CD4-positive, alpha-beta T cell treated with Interleukin-4 for 1 hour (primary cell): ENCODE results near the gene FAF1.
"Not testable (repeated sequence)": the region's sequence is repeated elsewhere in the genome, so short reads cannot be mapped to it uniquely, and the experiment has no call there.

Source experiments
- DNase-seq, 2 donors: peaks; one replicate each; pipeline ENCODE4 v3.0.0-alpha.2; 2020 to 2022

FAF1 gene

GRCh38 chr1:50901872-50902271 lies 58.2 kb downstream of the FAF1 start:
- DNase-seq = no peak

- no peak for DNase-seq
Observed at GRCh38 chr1:50898773-50899172, 61.3 kb downstream of the FAF1 start.

- no peak for DNase-seq
Observed at GRCh38 chr1:50894340-50894739, 65.7 kb downstream of the FAF1 start.

GRCh38 chr1:50893466-50893865 lies 66.6 kb downstream of the FAF1 start:
- DNase-seq = no peak

GRCh38 chr1:50887555-50887954 lies 72.5 kb downstream of the FAF1 start:
- DNase-seq = not testable (repeated sequence)

GRCh38 chr1:50880373-50880772 lies 79.7 kb downstream of the FAF1 start:
- no peak for DNase-seq

- no peak for DNase-seq
Observed at GRCh38 chr1:50879137-50879536, 80.9 kb downstream of the FAF1 start.

GRCh38 chr1:50878434-50878833 lies 81.6 kb downstream of the FAF1 start:
- no peak for DNase-seq

GRCh38 chr1:50877641-50878040 lies 82.4 kb downstream of the FAF1 start:
- DNase-seq = no peak

- DNase-seq = peak; percentile 66 to 75
Observed at GRCh38 chr1:50873458-50874187, 86.4 kb downstream of the FAF1 start.

- not testable (repeated sequence) for DNase-seq
Observed at GRCh38 chr1:50864845-50865244, 95.2 kb downstream of the FAF1 start.

- DNase-seq = no peak
Observed at GRCh38 chr1:50861772-50862171, 98.3 kb downstream of the FAF1 start.

- no peak for DNase-seq
Observed at GRCh38 chr1:50860702-50861101, 99.4 kb downstream of the FAF1 start.

- no peak for DNase-seq
Observed at GRCh38 chr1:50860256-50860655, 99.8 kb downstream of the FAF1 start.

GRCh38 chr1:50859657-50860056 lies 100.4 kb downstream of the FAF1 start:
- DNase-seq = no peak

- no peak for DNase-seq
Observed at GRCh38 chr1:50858761-50859160, 101.3 kb downstream of the FAF1 start.

GRCh38 chr1:50857702-50858101 lies 102.4 kb downstream of the FAF1 start:
- no peak for DNase-seq

- no peak for DNase-seq
Observed at GRCh38 chr1:50853325-50853724, 106.7 kb downstream of the FAF1 start.

GRCh38 chr1:50852889-50853288 lies 107.2 kb downstream of the FAF1 start:
- no peak for DNase-seq

GRCh38 chr1:50851466-50851865 lies 108.6 kb downstream of the FAF1 start:
- no peak for DNase-seq

- no peak for DNase-seq
Observed at GRCh38 chr1:50851034-50851433, 109.0 kb downstream of the FAF1 start.

GRCh38 chr1:50847303-50847702 lies 112.8 kb downstream of the FAF1 start:
- DNase-seq = no peak

- DNase-seq = no peak
Observed at GRCh38 chr1:50846224-50846839, 113.7 kb downstream of the FAF1 start.

- DNase-seq = no peak
Observed at GRCh38 chr1:50841791-50842387, 118.2 kb downstream of the FAF1 start.
